Glutamatergic neuron (in vitro differentiated cells): Measurements from ENCODE around the gene STXBP1. TPM values are rescaled to one million over a fixed set of nuclear protein-coding genes. Genes with fewer than 3 reads are reported as not detected.

Source experiments
- DNase-seq: peaks from one replicate; pipeline ENCODE4 v3.0.0; 2022
- H3K27ac Mint-ChIP-seq: one replicate; pipeline ENCODE4 v1.8.0; 2020; ENCODE audit warnings: mild to moderate bottlenecking, mixed read lengths, inconsistent platforms; ENCODE audit not compliant: unreplicated experiment
- H3K27me3 Mint-ChIP-seq: one replicate; pipeline ENCODE4 v1.8.0; 2020; ENCODE audit warnings: mild to moderate bottlenecking, moderate library complexity, mixed read lengths, inconsistent platforms; ENCODE audit not compliant: unreplicated experiment
- H3K36me3 Mint-ChIP-seq: one replicate; pipeline ENCODE4 v1.8.0; 2020; ENCODE audit warnings: mild to moderate bottlenecking, mixed read lengths, inconsistent platforms; ENCODE audit not compliant: unreplicated experiment
- H3K4me1 Mint-ChIP-seq: one replicate; pipeline ENCODE4 v1.8.0; 2020; ENCODE audit warnings: mild to moderate bottlenecking, low read depth, mixed read lengths, inconsistent platforms; ENCODE audit not compliant: unreplicated experiment
- H3K4me3 Mint-ChIP-seq: one replicate; pipeline ENCODE4 v1.8.0; 2020; ENCODE audit warnings: mild to moderate bottlenecking, mixed read lengths, inconsistent platforms; ENCODE audit not compliant: unreplicated experiment
- H3K9me3 Mint-ChIP-seq: one replicate; pipeline ENCODE4 v1.8.0; 2020; ENCODE audit warnings: mild to moderate bottlenecking, moderate library complexity, mixed read lengths, inconsistent platforms; ENCODE audit not compliant: unreplicated experiment
- total RNA-seq: library from RNA; stranded (reverse); fragmentation: NEBNext Ultra II Directional; extraction: Animal tissue kit (Norgen Biotek cat#: 25700); gene quantifications from one replicate; pipeline ENCODE4 v1.2.1, GENCODE V29; 2021; ENCODE audit not compliant: unreplicated experiment
- TF ChIP-seq, protein P1 (sequence below): fragments of 200-600 bp; sonication (generic); IDR thresholded peaks from one replicate; pipeline ENCODE4 v1.5.0; 2021; ENCODE audit not compliant: partially characterized antibody, unreplicated experiment

STXBP1 gene
- total RNA-seq, 1 donor from 2014 or later = 402 TPM

DNA sequence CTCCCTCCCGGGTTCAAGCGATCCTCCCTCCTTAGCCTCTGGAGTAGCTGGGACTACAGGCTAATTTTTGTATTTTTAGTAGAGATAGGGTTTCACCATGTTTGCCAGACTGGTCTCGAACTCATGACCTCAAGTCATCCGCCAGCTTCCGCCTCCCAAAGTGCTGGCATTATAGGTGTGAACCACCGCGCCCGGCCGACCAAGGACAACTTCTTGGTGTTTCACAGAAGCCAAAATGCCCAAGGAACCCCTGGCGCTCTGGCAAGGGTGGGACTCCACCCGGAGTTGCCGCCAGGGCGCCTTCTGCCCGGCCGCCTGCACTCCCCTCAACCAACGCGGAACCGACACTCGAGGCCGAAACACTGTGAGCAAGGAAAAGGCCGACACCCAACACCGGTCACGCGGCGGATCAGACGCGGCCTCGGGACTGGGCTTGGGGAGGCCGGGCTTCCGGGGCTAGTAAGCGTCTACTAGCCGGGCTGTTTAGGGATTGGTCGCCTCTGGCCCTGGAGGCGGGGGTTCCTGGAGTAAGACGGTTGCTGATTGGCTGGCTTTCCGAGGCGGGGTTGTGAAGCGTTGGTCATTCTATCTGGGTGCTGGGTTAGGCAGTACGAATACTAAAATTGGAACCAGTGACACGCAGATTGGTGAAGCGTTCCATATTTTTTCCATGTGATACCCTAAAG lies 87.1 kb downstream of the STXBP1 start:
- H3K9me3 Mint-ChIP-seq = peaks cover 12% of the 10 kb centered on the region
- peaks cover 5% of the 10 kb centered on the region for H3K36me3 Mint-ChIP-seq
- peaks cover 6% of the 10 kb centered on the region for H3K27me3 Mint-ChIP-seq
- no peak overlapping the region for H3K27ac Mint-ChIP-seq
- H3K4me1 Mint-ChIP-seq = peaks cover 12% of the 10 kb centered on the region
- DNase-seq = peak; percentile 91
- H3K4me3 Mint-ChIP-seq = peak overlapping the region; percentile 40
- TF ChIP-seq, protein P1, sequence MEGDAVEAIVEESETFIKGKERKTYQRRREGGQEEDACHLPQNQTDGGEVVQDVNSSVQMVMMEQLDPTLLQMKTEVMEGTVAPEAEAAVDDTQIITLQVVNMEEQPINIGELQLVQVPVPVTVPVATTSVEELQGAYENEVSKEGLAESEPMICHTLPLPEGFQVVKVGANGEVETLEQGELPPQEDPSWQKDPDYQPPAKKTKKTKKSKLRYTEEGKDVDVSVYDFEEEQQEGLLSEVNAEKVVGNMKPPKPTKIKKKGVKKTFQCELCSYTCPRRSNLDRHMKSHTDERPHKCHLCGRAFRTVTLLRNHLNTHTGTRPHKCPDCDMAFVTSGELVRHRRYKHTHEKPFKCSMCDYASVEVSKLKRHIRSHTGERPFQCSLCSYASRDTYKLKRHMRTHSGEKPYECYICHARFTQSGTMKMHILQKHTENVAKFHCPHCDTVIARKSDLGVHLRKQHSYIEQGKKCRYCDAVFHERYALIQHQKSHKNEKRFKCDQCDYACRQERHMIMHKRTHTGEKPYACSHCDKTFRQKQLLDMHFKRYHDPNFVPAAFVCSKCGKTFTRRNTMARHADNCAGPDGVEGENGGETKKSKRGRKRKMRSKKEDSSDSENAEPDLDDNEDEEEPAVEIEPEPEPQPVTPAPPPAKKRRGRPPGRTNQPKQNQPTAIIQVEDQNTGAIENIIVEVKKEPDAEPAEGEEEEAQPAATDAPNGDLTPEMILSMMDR = peak; percentile 25

DNA sequence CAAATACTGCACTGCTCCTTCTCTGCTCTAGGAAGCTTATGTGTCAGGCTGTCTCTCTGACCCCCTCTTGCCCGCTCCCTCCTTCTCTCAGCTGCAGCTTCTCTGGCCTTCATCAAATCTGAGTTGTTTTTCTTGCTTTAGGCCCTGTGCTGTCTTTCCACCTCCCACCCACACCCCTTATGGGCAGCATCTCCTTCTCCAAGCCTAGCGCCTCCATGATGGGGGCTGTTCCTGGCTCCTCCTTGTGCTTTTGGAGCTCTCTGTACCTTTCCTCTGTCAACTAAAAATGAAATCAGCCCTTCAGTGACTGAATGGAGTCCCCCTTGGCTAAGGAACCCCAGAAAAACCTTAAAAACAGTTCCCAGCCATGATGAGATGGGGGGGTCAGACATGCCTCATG lies 88.1 kb downstream of the STXBP1 start:
- Mint-ChIP-seq H3K9me3 (peaks cover 12% of the 10 kb centered on the region), H3K36me3 (peaks cover 5% of the 10 kb centered on the region), H3K4me3 (no peak overlapping the region)

DNA sequence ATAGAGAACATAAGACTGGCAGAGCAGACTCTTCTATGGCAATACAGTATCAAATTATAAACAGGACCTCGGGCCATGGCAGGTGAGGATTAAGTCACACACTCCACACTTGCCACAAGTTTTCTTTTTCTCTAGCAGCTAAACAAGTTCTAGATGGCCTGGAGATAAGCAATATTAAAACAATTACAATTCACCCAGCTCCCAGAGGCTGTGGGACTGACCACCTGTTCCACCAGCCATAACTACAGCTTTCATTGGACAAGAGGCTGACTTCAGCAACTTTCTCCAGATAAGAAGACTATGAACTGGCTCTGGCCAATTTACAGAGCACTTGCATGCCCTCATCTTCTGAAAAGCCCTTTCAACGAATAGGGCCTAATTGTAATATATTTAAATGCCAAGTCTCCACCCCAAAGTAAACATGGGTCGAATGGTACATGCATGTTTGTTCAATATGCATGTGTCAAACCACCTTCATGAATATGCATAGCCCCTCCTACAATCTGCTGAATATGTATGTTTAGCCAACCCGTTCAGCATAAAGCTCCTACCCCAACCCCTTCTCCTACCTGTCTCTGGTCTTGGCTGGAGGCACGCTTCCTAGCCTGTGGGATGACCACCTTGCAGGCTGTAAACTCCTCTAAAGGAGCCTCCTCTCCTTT lies 88.6 kb downstream of the STXBP1 start:
- TF ChIP-seq, protein P1 = no peak
- no peak for DNase-seq
- Mint-ChIP-seq H3K4me3 (no peak overlapping the region), H3K27ac (no peak overlapping the region), H3K27me3 (peaks cover 6% of the 10 kb centered on the region), H3K9me3 (peaks cover 12% of the 10 kb centered on the region), H3K36me3 (peaks cover 5% of the 10 kb centered on the region), H3K4me1 (peaks cover 11% of the 10 kb centered on the region)

More for the DNA sequence above, 88.1 kb downstream of the STXBP1 start:
- H3K27ac Mint-ChIP-seq = no peak overlapping the region
- H3K4me1 Mint-ChIP-seq = peaks cover 9% of the 10 kb centered on the region
- no peak for DNase-seq
- TF ChIP-seq, protein P1 = no peak
- H3K27me3 Mint-ChIP-seq = peaks cover 6% of the 10 kb centered on the region

DNA sequence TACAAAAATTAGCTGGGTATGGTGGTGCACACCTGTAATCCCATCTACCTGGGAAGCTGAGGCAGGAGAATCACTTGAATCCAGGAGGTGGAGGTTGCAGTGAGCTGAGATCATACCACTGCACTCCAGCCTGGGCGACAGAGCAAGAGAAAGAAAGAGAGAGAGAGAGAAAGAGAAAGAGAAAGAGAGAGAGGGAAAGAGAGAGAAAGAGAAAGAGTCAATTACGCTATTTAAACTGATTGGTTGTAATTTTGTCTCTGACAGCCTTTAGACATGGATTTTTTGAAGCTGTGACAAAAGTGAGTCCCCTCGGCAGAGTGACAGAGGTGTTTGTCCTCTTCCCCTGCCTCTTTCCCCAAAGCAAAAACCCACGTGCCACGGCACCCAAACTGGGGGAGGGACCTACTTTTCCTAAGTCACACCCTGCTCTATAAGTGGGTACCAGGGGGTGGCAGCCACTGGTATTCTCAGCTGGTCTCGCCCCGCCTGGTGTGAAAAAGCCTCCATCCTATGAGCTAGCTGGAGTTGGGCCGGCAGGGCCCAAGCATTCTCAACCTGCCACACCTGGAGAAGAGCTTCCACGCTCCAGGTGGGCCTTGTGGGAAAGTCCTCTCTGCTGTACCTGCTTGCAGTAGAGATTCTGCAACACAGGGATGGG lies 91.3 kb downstream of the STXBP1 start:
- Mint-ChIP-seq H3K9me3 (peaks cover 8% of the 10 kb centered on the region), H3K4me3 (no peak overlapping the region), H3K36me3 (peaks cover 5% of the 10 kb centered on the region), H3K27me3 (peaks cover 3% of the 10 kb centered on the region), H3K4me1 (peaks cover 12% of the 10 kb centered on the region), H3K27ac (no peak overlapping the region)
- TF ChIP-seq, protein P1 = no peak
- no peak for DNase-seq
